NCI-H1105 treated with DMSO at 0.1 percent for 48 hours (cell line): ENCODE data around the gene WDR17.

Source experiments
- DNase-seq: peaks from one replicate; lab custom pipeline; 2025; lab: John Stamatoyannopoulos, UW

WDR17 gene

DNA sequence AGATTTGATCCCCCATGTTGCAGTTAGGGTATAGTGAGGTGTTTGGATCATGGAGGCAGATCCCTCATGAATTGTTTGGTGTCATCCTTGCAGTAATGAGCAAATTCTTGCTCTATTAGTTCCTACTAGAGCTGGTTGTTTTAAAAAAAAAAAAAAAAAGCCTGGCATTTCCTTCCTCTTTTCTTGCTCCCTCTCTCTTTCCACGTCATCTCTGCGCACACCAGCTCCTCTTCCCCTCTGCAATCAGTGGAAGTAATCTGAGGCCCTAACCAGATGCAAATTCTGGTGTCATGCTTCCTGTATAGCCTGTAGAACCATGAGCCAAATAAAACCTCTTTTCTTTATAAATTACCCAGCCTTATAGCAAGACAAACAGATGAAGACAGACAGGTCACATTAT, 24.5 kb downstream of the WDR17 start:
- DNase-seq, result no peak

DNA sequence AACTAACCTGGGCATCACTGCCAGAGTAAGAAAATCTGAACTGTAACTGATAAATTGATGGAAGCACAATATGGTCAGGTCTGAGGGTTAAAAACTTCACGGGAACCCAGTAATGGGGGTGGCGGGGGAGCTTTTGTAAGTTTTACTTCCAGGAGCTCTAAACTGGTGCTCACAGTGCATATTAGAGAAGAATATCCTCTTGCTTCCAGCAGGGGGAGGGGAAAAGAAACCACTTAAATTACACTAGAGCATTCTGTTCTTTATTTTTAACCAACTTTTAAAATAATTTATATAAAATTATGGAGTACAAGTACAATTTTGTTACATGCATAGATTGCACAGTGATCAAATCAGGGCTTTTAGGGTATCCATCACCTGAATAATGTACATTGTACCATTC, 33.7 kb downstream of the WDR17 start:
- no peak for DNase-seq

DNA sequence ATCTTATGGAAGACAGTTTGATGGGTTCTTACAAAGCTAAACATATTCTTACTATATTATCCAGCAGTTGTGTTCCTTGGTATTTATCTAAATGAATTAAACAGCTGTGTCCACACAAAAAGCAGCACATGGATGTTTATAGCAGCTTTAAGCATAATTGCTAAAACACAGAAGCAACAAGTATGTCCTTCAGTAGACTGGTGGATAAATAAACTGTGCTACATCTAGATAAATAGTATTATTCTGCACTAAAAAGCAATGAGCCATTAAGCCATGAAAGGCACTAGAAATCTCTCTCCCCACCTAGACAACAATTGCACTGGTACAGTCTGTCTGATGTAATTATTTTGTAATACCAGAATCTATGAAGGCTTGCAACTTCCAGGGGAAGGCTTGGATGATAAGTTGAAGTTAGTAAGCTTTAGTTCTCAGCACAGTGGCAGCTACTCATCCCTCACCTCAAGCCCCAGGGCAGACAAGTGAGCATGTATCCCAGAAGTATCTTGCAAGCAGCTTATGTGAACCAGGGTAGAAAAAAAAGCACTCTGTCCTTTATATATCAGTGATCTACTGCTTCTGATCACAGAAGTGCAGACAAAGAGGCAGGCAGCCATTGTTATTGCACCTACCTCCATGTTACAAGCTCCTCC, 36.9 kb downstream of the WDR17 start:
- DNase-seq, result no peak

DNA sequence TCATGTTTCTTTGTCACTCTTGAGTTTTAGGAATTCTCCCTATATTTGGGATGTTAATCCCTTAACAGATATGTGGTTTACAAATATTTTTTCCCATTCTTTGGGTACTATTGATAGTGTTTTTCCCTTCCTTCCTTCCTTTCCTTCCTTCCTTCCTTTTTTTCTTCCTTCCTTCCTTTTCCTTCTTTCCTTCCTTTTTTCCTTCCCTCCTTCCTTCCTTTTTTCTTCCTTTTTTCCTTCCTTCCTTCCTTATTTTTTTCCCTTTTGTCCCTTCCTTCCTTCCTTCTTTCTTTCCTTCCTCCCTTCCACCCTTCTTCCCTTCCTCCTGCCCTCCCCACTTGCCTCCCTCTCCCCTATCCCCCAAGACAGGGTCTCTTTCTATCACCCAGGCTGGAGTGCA, 42.1 kb downstream of the WDR17 start:
- DNase-seq, result no peak

DNA sequence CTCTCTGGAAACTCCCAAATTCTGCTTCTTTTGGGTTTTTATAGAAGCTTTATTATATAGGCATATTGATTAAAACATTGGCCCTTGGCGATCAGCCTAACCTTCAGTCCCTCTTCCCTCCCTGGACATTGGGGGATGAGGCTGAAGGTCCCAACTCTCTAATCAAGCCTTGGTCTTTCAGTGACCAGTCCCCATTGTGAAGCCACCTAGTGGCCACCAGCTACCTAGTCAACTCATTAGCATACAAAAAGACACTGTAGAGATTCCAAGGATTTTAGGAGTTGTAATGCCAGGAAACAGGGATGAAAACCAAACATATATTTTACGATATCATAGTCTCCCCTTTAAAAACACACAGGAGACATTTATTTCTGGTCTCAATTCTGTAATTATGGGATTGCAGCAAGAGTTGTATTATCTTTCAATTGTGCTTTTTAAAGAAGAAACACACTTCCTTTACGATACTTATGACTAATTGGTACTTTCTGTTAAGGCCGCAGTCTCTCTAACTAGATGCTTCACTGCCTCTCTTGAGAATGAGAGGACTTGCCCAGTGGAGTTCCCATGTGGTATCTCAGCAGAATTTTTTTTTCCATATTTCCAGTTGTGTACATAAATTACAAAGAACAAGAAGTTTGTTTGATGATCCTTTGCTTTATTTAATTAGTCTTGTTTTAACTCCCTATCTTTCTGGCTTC, 58.2 kb downstream of the WDR17 start:
- DNase-seq, result no peak

DNA sequence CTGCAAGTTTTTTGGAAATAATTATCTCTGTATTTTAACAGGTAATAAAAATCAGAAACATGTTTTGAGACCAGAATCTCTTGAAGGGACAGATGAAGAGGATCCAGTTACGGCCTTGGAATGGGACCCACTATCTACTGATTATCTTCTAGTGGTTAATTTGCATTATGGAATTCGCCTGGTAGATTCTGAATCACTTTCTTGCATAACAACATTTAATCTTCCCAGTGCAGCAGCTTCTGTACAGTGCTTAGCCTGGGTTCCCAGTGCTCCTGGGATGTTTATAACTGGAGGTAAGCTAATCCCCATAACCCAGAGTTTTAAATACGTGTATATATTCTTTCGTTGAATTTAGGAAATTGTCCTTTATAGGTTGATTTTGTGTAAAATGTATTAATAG, 59.4 kb downstream of the WDR17 start:
- no peak for DNase-seq

DNA sequence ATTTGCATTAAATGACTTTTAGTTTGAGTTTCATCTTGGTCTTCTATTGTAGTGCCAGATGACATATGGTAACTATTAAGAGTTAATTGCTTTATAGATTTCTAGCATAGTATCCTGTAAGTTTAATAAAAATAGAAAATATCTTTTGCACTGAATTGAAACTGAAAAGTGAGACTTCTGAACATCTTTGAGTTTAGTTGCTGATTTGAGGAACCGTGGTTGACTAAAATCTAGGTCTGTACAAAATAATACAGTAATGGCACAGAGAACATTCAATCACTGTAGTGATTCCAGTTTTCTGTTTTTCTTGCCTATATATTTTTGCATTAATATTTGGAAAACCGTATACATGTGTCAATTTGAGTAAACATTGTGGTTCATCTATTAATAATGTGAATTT, 69.0 kb downstream of the WDR17 start:
- no peak for DNase-seq

DNA sequence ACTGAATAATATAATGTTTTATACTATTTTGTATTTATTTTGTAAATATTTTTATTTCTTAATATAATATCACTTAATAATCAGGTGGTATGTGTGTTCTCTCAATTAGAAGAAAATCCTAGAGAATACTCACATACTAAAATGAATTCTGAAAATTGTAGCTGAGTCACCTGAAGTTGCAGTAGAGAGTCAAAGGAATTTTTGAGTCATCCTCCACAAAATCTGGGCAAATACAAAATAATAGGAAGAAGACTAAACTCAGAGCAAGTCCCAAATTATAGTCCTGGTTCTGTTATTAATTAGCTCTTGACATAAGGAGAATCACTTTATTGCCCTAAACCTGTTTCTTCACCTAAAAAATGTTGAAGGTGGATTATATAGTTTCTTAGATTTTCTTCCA, 72.0 kb downstream of the WDR17 start:
- DNase-seq, result no peak

DNA sequence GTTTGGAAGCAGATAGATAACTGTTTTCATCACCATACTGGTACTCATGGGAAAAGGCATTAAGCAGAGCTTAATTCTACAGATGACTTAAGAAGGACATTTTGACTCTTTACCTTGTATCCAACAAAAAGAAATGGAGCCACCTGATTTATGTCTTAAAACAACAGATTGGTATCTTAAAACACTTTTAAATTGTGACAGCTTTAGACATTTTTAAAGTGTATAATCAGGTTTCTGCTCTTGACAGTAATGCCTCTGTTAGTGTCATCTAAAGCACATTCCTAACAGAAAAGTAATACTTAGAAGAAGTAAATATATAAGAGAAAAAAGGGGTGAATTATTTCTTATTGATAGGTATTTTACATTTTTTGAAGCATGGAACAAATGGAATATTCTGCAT, 73.9 kb downstream of the WDR17 start:
- no peak for DNase-seq

DNA sequence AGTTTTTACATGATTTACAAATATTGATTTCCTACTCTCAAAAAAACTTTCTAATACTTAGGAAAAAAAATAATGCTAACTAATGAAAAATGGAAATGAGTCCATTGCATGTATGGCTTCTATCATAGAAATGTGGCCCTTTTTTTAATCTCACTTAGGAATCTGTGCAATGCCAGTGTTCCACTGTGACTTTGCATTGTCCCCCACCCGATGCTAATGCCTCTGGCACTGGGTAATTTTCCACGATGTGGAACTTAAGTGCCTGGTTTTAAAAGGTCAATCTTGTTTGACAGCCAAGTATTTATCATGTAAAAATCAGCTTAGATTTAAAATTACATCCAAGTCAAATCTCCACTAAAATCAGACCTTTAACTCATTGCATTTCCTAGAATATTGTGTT, 76.6 kb downstream of the WDR17 start:
- DNase-seq, result no peak

DNA sequence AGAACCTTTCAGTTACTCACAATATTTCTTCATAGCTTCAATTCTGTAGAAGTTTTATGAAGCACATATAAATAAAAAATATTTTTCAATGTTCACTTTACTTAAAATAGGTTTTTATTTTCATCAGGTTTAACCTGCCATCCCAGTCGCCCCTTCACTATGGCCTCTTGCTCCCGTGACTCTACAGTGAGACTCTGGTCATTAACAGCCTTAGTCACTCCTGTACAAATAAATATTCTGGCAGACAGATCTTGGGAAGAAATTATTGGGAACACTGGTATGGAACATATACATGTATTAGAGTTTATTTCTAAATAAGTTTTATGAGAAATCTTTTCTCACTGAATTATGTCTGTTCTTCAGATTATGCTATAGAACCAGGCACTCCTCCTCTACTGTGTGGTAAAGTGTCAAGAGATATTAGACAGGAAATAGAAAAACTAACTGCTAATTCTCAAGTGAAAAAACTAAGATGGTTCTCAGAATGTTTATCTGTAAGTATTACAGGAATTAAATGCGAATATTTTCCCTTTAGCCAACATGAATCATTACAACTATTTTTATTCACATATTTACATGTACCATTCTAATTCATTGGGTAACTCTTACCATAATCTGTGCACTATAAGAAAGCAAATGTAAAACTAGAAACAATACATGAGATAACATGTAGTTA, 84.2 kb downstream of the WDR17 start:
- no peak for DNase-seq

DNA sequence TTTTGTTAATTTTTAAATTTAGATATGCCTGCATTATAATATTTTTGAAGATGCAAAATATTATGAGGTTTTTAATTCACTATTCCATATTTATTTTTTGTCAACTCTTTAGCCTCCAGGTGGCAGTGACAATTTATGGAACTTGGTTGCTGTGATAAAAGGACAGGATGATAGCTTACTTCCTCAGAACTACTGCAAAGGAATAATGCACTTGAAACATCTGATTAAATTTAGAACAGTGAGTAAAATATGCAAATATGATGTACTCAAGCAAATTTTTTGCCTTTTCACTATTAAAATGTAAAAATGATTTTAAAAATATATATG, 84.7 kb downstream of the WDR17 start:
- DNase-seq, result no peak

DNA sequence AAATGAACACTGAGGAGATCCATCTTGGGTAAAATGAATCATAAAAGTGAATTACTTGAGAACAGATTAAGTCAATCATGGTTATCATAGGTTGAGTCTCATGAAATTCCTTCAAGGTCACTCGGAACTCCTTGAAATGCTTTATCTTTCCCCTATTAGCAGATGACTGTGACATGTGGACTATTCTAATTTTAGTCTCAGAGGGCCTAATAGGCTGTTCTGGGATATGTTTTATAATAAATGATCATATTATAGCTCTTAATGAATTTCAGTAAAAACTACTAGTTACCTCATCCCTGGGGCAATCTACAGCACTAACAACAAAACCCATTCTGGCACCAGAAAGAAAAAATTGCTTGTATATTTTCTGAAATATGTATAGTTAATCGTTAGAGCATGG, 85.1 kb downstream of the WDR17 start:
- DNase-seq, result no peak

DNA sequence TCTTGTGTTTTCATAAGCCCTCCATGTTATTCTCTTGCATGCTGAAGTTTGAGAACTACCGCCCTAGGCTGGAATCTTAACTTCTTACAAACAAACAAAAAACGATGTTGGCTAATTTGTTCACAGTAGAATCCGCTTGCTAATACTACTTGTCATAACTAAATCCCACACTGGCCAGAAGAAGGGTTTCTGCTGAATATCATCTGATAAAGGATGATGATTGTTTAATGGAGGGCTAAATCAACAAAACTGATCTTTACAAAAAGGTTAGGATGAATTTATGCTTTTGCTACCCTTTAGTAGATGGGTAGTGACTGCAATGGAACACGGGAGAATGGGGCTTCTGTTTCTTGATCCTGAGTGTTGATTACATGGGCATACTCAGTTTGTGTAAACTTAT, 87.5 kb downstream of the WDR17 start:
- no peak for DNase-seq

DNA sequence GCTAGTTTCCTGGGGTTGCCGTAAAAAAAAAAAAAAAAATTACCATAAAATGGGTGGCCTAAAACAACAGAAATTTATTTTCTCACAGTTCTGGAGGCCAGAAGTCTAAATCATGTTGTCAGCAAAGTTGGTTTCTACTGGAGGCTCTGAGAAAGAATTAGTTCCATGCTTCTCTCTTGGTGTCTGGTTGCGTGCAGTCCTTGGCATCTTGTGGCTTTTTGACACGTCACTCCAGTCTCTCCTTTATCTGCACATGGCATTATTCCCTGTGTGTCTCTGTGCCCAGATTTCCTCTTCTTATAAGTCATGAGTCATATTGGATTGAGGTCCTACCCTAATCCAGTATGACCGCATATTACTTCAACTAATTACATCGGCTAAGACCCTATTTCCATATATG, 91.0 kb downstream of the WDR17 start:
- DNase-seq, result no peak

DNA sequence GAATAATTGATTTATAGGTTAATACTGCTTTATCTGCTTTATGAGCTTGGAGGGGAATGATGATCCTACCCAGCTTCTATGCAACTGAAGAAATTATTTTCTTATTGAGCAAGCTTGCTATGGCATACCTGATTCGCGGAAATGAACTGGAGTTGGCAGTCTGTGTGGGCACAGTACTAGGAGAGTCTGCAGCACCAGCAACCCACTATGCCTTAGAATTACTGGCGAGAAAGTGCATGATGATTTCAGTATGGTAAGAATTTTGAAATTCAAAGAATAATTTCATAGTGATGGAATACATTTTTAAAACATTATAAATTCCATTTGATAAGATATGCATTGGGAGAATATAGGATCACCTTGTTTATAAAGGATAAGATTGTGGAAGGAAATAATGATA, 97.4 kb downstream of the WDR17 start:
- no peak for DNase-seq

DNA sequence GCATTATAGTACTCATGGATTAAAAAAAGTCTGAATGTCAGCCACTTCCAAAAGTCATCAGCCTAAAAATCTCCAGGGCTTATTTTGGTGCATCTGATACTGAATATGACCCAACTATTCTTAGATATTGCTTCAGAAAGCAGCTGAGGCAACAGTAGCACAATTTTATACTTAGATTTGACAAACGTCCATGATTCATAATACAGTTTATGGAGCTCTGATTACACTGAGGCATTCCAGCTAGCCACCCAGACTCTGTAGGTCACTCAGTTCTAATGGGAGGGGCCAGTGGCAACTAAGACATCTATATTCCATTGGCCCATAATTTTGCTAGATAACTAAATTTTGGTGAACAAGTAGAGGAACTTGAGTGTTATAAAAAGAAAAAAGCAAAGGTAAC, 119.4 kb downstream of the WDR17 start:
- no peak for DNase-seq

DNA sequence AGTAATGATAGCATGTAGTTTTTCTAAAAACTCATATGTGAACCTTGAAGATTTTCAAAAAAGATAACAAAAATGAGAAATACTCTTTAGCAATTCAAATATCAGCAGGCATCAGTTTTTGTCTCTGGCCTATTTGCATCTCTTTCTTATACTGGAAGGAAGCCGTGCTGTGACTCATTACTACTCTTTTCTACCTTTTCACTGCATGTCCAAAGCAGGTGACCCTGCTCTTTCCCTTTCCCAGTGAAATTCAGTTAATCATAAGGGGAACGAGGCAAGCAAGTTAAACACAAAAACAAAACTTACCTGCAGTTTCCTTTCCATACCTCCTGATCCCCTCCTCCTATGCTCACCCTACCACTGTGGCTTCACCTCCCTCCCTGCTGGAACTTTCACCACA, 120.4 kb downstream of the WDR17 start:
- no peak for DNase-seq

DNA sequence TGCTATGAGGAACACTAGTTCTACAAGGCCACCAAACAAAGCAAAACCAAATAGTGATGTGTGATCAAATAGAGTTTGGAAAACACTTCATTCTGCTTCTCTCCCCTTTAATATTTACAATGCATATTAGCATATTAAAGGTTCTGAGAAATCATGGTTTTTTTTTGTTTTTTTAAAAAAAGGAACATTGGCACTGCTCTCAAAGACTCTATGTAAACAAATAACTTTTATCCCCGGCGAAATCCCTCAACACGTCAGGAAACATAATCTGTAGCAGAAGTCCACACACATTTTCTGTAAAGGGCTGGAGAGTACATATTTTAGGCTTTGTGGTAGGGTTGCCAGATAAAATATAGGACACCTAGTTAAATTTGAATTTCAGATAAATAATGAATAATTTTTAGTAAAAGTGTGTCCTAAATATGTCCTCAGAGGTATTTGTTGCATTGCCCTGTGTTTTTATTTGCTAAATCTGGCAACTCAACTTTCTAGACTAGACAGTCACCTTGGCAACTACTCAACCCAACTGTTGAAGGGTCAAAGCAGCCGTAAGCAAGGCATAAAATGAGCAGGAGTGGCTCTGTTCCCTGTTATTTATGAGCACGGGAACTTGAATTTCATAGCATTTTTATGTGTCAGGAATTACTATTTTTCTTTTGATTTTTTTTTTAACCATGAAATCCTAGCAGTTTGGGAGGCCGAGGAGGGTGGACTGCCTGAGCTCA, 121.2 kb downstream of the WDR17 start:
- no peak for DNase-seq

DNA sequence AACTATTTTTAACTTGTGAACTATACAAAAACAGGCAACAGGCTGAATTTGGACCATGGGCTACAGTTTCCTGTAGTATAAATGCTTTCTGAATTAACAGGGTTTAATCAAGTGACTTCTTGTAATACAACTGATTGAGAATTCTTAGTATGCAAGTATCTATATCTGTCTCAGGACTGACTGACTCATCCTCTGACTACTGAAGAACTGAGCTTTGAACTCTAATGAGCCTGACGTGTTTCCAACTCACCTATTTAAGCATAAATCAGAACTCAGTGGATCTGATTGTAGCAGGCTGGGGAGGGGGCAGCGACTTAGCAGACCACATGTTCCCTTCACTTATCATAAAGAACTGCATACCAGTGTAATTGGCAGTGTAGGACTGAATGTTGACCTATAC, 122.0 kb downstream of the WDR17 start:
- no peak for DNase-seq

DNA sequence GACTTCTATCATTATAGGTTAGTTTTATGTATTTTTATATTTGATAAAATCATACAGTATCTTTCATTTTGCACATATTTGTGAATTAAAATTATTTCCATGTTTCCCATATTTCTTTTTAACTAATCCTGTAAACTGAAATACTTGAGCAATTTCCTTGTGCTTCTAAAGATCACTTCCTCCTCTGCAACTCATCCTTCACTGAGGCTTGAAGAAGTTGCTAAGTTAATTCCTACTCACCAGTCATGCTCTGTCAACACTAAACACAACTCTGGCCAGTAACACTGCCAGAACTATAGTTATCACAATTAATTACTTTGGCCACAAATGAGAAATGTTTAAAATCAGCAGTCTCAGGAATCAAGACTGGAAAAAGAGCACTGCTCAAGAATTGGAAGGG, 123.0 kb downstream of the WDR17 start:
- DNase-seq, result no peak

DNA sequence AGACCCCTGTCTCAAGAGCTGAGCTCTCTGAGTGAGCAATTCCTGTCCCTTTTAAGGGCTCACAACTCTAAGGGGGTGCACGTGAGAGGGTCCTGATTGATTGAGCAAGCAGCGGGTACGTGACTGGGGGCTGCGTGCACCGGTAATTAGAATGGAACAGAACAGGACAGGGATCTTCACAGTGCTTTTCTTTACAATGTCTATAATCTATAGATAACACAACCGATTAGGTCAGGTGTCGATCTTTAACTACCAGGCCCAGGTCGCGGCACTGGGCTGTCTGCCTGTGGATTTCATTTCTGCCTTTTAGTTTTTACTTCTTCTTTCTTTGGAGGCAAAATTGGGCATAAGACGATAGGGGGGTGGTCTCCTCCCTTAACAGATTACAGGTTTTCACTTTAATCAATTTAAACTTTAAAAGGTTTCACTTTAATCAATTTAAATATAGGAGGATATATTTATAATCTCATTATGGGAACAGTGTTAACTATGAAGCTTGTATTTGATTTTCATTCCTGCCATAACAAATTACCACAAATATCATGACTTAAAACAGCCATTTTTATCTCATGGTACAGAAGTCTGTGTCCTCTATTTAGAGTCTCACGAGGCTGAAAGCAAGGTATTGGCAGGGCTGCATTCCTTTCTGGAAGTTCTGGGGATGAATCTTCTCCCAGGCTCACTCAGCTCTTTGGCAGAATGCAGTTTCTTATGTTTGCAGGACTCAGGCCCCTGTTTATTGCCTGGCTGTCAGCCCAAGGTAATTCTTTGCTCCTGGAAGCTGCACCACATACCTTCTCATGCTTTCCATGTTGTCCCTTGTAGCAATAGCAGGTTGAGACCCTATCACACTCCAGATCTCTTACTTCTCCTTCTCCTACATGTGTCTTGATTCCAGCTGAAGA, 124.5 kb downstream of the WDR17 start:
- no peak for DNase-seq
